Adrenal gland (tissue), 12 donors: Measurements from ENCODE around the gene STK38. TPM values are rescaled to one million over a fixed set of nuclear protein-coding genes. Genes with fewer than 3 reads are reported as not detected.
A peak's percentile ranks its signal among the peaks of the same experiment; 100 is the strongest.

ENCODE experiments used
- DNase-seq, 7 donors: peaks; one replicate each; pipeline ENCODE4 v3.0.0-alpha.2; 2019 to 2020
- H3K27ac ChIP-seq, 5 donors: fragments of 200-600 bp; sonication (generic) in 4 of 5; 1 replicate in 3 of 5; 2 replicates in 2 of 5; pipeline versions ENCODE4 v1.5.1 to v1.8.0; 2016 to 2020; ENCODE audit warnings: mild to moderate bottlenecking in 1 of 5
- H3K27me3 ChIP-seq: fragments of 200-600 bp; 2 replicates; pipeline ENCODE4 v1.8.0; 2021
- H3K36me3 ChIP-seq, 2 donors: fragments of 200-600 bp; replicated peaks in 1 of 2; 1 replicate in 1 of 2; 2 replicates in 1 of 2; pipeline versions ENCODE4 v1.5.1 to v1.8.0; 2018 to 2022
- H3K4me1 ChIP-seq, 2 donors: fragments of 200-600 bp; replicated peaks in 1 of 2; 1 replicate in 1 of 2; 2 replicates in 1 of 2; pipeline versions ENCODE4 v1.5.1 to v1.8.0; 2018 to 2021
- H3K4me3 ChIP-seq, 4 donors: fragments of 200-600 bp; sonication (generic) in 3 of 4; one replicate each; pipeline ENCODE4 v1.5.1; 2016 to 2018
- H3K9me3 ChIP-seq, 3 donors: fragments of 200-600 bp; sonication (generic) in 1 of 3; replicated peaks in 1 of 3; 1 replicate in 2 of 3; 2 replicates in 1 of 3; pipeline versions ENCODE4 v1.5.1 to v1.8.0; 2016 to 2021
- CTCF ChIP-seq, 6 experiments: fragments of 450-650 bp in 4 of 6; fragments of 200-600 bp in 2 of 6; sonication (generic) in 1 of 6; IDR thresholded peaks; 1 replicate in 5 of 6; 2 replicates in 1 of 6; pipeline versions ENCODE4 v1.5.1 to v1.8.0; 2016 to 2021; ENCODE audit warnings: antibody characterized with exemption in 6 of 6, mild to moderate bottlenecking in 2 of 6, moderate library complexity in 1 of 6
- POLR2A ChIP-seq, 2 donors: fragments of 450-650 bp; IDR thresholded peaks; one replicate each; pipeline ENCODE4 v1.6.1; 2017; ENCODE audit warnings: antibody characterized with exemption in 2 of 2, mild to moderate bottlenecking in 2 of 2, moderate library complexity in 1 of 2
- WGBS, 4 donors: extraction: QIAGEN DNeasy Blood & Tissue Kit in 2 of 4; methylation state at CpG; one replicate each; pipeline versions ENCODE4 v1.1.5 to v1.1.7; 2013 to 2017; 5-methylcytosine and 5-hydroxymethylcytosine counted together
- intact Hi-C, 2 donors: fragments of 100-400 bp; cut with DNase I; formaldehyde crosslinking; loops; one replicate each; pipeline versions ENCODE4 v1.14.1 to v1.15.0; 2022 to 2023
- polyA plus RNA-seq, 3 donors: library from polyadenylated mRNA; stranded (reverse); fragments of 200-250 nt in 2 of 3; fragments of 350-450 nt in 1 of 3; fragmentation: Illumina TruSeq in 1 of 3; extraction: RNeasy Lipid Tissue Mini Kit (QIAGEN cat#74804) in 1 of 3; gene quantifications; one replicate each; pipeline ENCODE4 v1.2.3, GENCODE V29; 2013 to 2014
- small RNA-seq, 2 donors: library from RNA; depleted of rRNA; stranded (forward); fragments of <200 nt; gene quantifications; one replicate each; pipeline ENCODE3, GENCODE V24; 2016
- total RNA-seq, 9 donors: library from RNA; depleted of rRNA in 4 of 9; stranded (reverse); fragments of >200 nt in 4 of 9; fragments of 120-200 nt in 1 of 9; fragmentation: NEBNext Ultra II Directional in 1 of 9; extraction: Animal tissue kit (Norgen Biotek cat#: 25700) in 1 of 9; gene quantifications; one replicate each; pipeline versions ENCODE4 v1.1.0 to v1.2.4, GENCODE V29; 2013 to 2023
- donor health status: healthy with polysubstance abuse.
- donor health status: Bipolar disorder and iron deficiency.
- donor health status: DM: yes; HTN: yes; CAD: no.
- donor health status: DM: no; HTN: no; CAD: no.
- donor health status: DM: no; HTN: no; CAD: no.
- donor health status: DM: yes; HTN: yes; CAD: no.

STK38 gene
- total and polyA plus RNA-seq, 12 donors, result 7.4 to 21.3 (median 13.2) TPM

- H3K36me3 ChIP-seq, result no peaks in the 10 kb centered on the region
Observed at GRCh38 chr6:36444470-36444869, 102.8 kb downstream of the STK38 start.

More at GRCh38 chr6:36444470-36444869, 102.8 kb downstream of the STK38 start:
- Histone ChIP-seq H3K27ac (peak overlapping the region; percentile 96 to 99 (median 98)), H3K27me3 (no peaks in the 10 kb centered on the region), H3K9me3 (no peaks in the 10 kb centered on the region), H3K4me3 (peak overlapping the region in 1 of 4 donors; percentile 70), H3K4me1 (peaks cover 31 to 51% of the 10 kb centered on the region in 2 donors)
- no peak for TF ChIP-seq CTCF (IDR thresholded peaks at IDR 0.05)
- TF ChIP-seq POLR2A (IDR thresholded peaks at IDR 0.05), result no peak
- 35 to 46% (median 39%) methylated on average over 3 of the region's 3 CpGs for WGBS, 4 donors
- intact Hi-C loops, result no loop called here
- DNase-seq, result peak in 1 of 7 donors; percentile 32

Small RNA genes lying within 50 kb of the gene (small RNA-seq; reads per million reads assigned to genes)
- gene RN7SL502P, result 0 reads per million in 2 donors

Other genes starting within 250 kb of the STK38 start
- under 1 TPM in 1 of 9 donors, not detected in 8; 0.11 TPM for gene BNIP5, start 210.6 kb downstream of the STK38 start, total RNA-seq
- gene BNIP5, start 210.6 kb downstream of the STK38 start, polyA plus RNA-seq, result under 1 TPM in 1 of 3 donors, not detected in 2; 0.04 TPM
- 1 to 10 TPM in 6 of 9 donors, under 1 TPM in 2, not detected in 1; 0.28 to 6.0 (median 2.3) TPM for gene ETV7, start 159.8 kb downstream of the STK38 start, total RNA-seq
- gene ETV7, start 159.8 kb downstream of the STK38 start, polyA plus RNA-seq, result 1 to 10 TPM in 2 of 3 donors, under 1 TPM in 1; 0.86 to 3.0 (median 2.4) TPM
- gene PXT1, start 104.6 kb downstream of the STK38 start, total RNA-seq, result not detected
- not detected for gene PXT1, start 104.6 kb downstream of the STK38 start, polyA plus RNA-seq
- gene KCTD20, start 104.5 kb downstream of the STK38 start, total RNA-seq, result 10 to 100 TPM; 42.2 to 78.0 (median 57.2) TPM
- 10 to 100 TPM; 15.3 to 66.6 (median 16.7) TPM for gene KCTD20, start 104.5 kb downstream of the STK38 start, polyA plus RNA-seq
- gene SRSF3, start 46.9 kb upstream of the STK38 start, total RNA-seq, result 100 to 1,000 TPM in 7 of 9 donors, 10 to 100 TPM in 2; 28.9 to 291 (median 139) TPM
- gene SRSF3, start 46.9 kb upstream of the STK38 start, polyA plus RNA-seq, result 100 to 1,000 TPM in 1 of 3 donors, 10 to 100 TPM in 2; 87.8 to 290 (median 92.4) TPM
- 100 to 1,000 TPM in 3 of 9 donors, 10 to 100 TPM in 6; 44.7 to 154 (median 87.6) TPM for gene CDKN1A, start 131.2 kb upstream of the STK38 start, total RNA-seq
- gene CDKN1A, start 131.2 kb upstream of the STK38 start, polyA plus RNA-seq, result 10 to 100 TPM; 18.8 to 45.1 (median 25.2) TPM
- not detected for gene RAB44, start 150.3 kb upstream of the STK38 start, total RNA-seq
- gene RAB44, start 150.3 kb upstream of the STK38 start, polyA plus RNA-seq, result under 1 TPM in 2 of 3 donors, not detected in 1; 0.03 to 0.16 TPM